Ovary (tissue), 3 donors: ENCODE results near the gene MRTFA.

Experiments used
- POLR2A ChIP-seq: fragments of 450-650 bp; IDR thresholded peaks from one replicate; pipeline ENCODE4 v1.6.1; 2017; ENCODE audit warnings: antibody characterized with exemption, mild to moderate bottlenecking, moderate library complexity
- TF ChIP-seq, protein P1 (sequence below), 3 donors: fragments of 450-650 bp in 2 of 3; fragments of 200-600 bp in 1 of 3; IDR thresholded peaks; one replicate each; pipeline versions ENCODE4 v1.5.1 to v1.8.0; 2016 to 2022; ENCODE audit warnings: antibody characterized with exemption in 3 of 3, mild to moderate bottlenecking in 1 of 3
- donor health status: DM: no; HTN: no; CAD: no.

DNA sequence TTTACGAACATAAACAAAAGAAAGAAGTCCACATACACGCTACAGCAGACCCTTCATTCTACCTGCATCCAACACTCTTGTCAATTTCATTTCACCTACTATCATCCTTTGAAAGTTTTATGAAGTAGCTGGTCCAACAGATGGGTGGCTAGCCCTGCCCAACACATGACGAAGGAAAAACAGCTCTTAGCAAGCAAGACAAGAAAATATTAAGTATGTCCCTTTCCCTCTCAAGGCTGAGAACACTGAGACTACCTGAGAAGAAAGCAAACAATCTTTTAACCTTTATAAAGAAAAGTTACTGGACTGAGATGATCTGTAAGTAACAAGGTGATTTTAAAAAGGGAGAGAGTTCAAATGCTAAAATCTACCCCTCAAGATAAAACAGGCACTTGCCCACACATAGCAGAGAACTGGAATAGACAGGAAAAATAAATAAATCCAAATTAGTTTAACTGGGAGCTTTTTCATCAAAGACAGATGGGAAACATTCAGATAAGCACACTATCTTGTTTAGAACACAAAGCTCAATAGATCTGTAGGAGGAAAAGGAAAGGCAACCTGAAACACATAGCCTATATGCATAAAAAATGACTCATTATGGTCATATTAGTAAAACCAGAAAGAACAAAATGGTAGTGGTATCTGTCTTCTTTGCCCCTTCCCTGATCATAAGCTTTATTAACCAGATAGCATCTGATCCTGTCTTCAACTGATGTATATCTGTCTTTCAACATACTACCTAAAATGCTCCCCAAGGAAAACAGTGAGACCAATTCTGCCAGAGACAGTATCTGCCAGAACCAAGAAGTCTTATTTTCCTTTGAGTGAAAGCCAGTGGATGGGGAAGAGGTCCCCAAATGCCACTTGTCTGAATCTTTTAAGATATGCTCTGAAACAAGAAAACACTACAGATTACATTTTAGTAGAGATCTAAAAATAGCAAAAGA lies 104.3 kb downstream of the MRTFA start:
- TF ChIP-seq, protein P1, sequence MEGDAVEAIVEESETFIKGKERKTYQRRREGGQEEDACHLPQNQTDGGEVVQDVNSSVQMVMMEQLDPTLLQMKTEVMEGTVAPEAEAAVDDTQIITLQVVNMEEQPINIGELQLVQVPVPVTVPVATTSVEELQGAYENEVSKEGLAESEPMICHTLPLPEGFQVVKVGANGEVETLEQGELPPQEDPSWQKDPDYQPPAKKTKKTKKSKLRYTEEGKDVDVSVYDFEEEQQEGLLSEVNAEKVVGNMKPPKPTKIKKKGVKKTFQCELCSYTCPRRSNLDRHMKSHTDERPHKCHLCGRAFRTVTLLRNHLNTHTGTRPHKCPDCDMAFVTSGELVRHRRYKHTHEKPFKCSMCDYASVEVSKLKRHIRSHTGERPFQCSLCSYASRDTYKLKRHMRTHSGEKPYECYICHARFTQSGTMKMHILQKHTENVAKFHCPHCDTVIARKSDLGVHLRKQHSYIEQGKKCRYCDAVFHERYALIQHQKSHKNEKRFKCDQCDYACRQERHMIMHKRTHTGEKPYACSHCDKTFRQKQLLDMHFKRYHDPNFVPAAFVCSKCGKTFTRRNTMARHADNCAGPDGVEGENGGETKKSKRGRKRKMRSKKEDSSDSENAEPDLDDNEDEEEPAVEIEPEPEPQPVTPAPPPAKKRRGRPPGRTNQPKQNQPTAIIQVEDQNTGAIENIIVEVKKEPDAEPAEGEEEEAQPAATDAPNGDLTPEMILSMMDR (IDR thresholded peaks at IDR 0.05) = no peak
- TF ChIP-seq POLR2A = no peak
